Smooth muscle cell (in vitro differentiated cells): ENCODE results near the gene VSTM5. TPM values are rescaled to one million over a fixed set of nuclear protein-coding genes. Genes with fewer than 3 reads are reported as not detected.

Experiments used
- DNase-seq: peaks from one replicate; lab custom pipeline; 2025; ENCODE audit not compliant: unreplicated experiment; lab: John Stamatoyannopoulos, UW
- H2AFZ ChIP-seq: fragments of 200-600 bp; sonication (generic); 2 replicates; pipeline ENCODE4 v1.6.0; 2016; ENCODE audit warnings: antibody characterized with exemption, low read depth, mild to moderate bottlenecking
- H3F3A ChIP-seq: fragments of 200-600 bp; sonication (generic); 2 replicates; pipeline ENCODE4 v1.6.0; 2017; ENCODE audit warnings: antibody characterized with exemption, low read depth
- H3K27ac ChIP-seq: fragments of 200-600 bp; sonication (generic); 2 replicates; pipeline ENCODE4 v1.5.1; 2016; ENCODE audit warnings: low read depth, mild to moderate bottlenecking
- H3K27me3 ChIP-seq: fragments of 200-600 bp; sonication (generic); 2 replicates; pipeline ENCODE4 v1.6.1; 2016; ENCODE audit warnings: low read depth, mild to moderate bottlenecking
- H3K36me3 ChIP-seq: fragments of 200-600 bp; sonication (generic); 2 replicates; pipeline ENCODE4 v1.5.1; 2016; ENCODE audit warnings: low read depth
- H3K4me1 ChIP-seq: fragments of 200-600 bp; sonication (generic); 2 replicates; pipeline ENCODE4 v1.5.1; 2016; ENCODE audit warnings: low read depth
- H3K4me2 ChIP-seq: fragments of 200-600 bp; sonication (generic); 2 replicates; pipeline ENCODE4 v1.6.0; 2016; ENCODE audit warnings: mild to moderate bottlenecking
- H3K4me3 ChIP-seq: fragments of 200-600 bp; sonication (generic); 2 replicates; pipeline ENCODE4 v1.5.1; 2016; ENCODE audit warnings: mild to moderate bottlenecking
- H3K79me2 ChIP-seq: fragments of 200-600 bp; sonication (generic); 2 replicates; pipeline ENCODE4 v1.6.0; 2016; ENCODE audit warnings: low read depth, mild to moderate bottlenecking
- H3K9ac ChIP-seq: fragments of 200-600 bp; sonication (generic); 2 replicates; pipeline ENCODE4 v1.6.0; 2016; ENCODE audit warnings: low read depth
- H3K9me3 ChIP-seq: fragments of 200-600 bp; sonication (generic); replicated peaks from 2 replicates; pipeline ENCODE4 v1.5.1; 2016; ENCODE audit warnings: low read depth
- H4K20me1 ChIP-seq: fragments of 200-600 bp; sonication (generic); 2 replicates; pipeline ENCODE4 v1.6.0; 2016; ENCODE audit warnings: low read depth
- CTCF ChIP-seq: fragments of 200-600 bp; sonication (generic); IDR thresholded peaks from 2 replicates; pipeline ENCODE4 v1.5.1; 2017; ENCODE audit warnings: borderline replicate concordance, mild to moderate bottlenecking, antibody characterized with exemption; ENCODE audit not compliant: insufficient read depth, poor library complexity, severe bottlenecking
- WGBS: methylation state at CpG from one replicate; pipeline ENCODE4 v1.1.7; 2016; ENCODE audit warnings: low lambda C conversion rate; 5-methylcytosine and 5-hydroxymethylcytosine counted together
- polyA plus RNA-seq: library from polyadenylated mRNA; unstranded; fragments of >200 nt; fragmentation: Nextera tagmentation; extraction: Ambion mirVana; gene quantifications from 2 replicates; pipeline ENCODE4 v1.2.1, GENCODE V29; 2016
- total RNA-seq: library from RNA; depleted of rRNA; stranded (reverse); fragments of >200 nt; gene quantifications from 2 replicates; pipeline ENCODE4 v1.2.3, GENCODE V29; 2014

The VSTM5 gene
- total and polyA plus RNA-seq, 2 experiments from 2014 or later, result 0.18 to 0.30 TPM

DNA sequence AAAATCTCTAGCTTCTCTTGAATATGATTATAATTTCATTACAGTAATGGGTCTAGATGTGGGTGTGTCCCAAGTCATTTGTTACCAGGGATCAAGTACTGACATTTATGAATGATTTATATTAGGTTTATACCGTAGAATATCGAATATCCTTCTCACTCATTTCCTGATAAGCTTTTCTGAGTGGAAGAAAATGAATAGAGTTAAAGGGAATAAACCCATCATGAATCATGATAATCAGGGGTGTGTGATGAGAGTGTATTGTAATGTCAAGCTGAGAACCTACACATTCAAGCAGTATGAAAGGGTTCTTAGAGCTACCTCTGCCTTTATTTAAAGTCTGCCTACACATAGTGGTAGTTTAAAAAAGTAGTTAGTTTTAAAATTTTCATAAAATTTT is 49.1 kb downstream of the VSTM5 start:
- peaks cover 28% of the 10 kb centered on the region for H3K79me2 ChIP-seq
- WGBS, result 97% methylated on average over 2 of the region's 2 CpGs
- no peaks in the 10 kb centered on the region for H3F3A ChIP-seq
- no peaks in the 10 kb centered on the region for H3K9me3 ChIP-seq
- H3K27me3 ChIP-seq, result no peaks in the 10 kb centered on the region
- DNase-seq, result no peak
- peaks cover 29% of the 10 kb centered on the region for H3K36me3 ChIP-seq
- H3K4me1 ChIP-seq, result no peaks in the 10 kb centered on the region
- no peak overlapping the region for H3K27ac ChIP-seq
- H2AFZ ChIP-seq, result no peak overlapping the region
- H3K4me2 ChIP-seq, result no peak overlapping the region
- H4K20me1 ChIP-seq, result peaks cover 58% of the 10 kb centered on the region
- no peak overlapping the region for H3K4me3 ChIP-seq
- TF ChIP-seq CTCF, result no peak
- no peak overlapping the region for H3K9ac ChIP-seq

DNA sequence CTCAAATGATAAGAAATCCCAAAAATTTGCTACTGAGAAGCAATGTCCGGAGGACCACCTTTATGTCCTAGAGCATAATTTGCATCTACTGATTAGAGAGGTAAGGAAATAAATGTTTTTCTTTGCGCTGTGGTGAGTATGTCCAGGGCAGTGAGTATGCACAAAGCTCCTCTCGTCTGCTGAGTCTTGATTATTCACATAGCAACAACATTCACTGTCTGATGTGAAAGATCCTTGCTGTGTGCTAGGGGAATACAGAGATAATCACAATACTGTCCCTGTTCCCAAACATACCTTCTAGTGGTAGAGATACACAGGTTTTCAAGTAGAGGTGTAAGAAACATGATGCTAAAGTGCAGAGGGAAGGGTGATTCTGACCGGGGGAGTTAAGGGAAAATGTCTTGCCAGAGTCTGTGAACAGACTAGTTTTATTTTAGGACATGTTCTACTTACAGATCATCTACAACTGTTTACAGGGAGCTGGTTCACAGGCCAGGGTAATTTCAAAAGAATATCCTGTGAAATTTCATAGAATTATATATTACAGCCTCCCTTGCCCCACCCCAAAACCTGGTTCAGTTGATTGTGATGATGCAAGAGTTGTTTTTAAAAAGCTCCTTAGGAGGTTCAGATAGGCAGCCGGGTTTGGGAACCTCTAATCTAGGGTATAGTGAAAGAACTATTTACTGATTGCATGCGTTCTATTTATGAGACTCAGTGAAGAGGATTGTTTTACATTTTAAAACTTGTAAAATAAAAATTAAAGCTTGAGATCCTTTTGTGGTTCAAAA is 53.8 kb downstream of the VSTM5 start:
- peaks cover 40% of the 10 kb centered on the region for H3K36me3 ChIP-seq

DNA sequence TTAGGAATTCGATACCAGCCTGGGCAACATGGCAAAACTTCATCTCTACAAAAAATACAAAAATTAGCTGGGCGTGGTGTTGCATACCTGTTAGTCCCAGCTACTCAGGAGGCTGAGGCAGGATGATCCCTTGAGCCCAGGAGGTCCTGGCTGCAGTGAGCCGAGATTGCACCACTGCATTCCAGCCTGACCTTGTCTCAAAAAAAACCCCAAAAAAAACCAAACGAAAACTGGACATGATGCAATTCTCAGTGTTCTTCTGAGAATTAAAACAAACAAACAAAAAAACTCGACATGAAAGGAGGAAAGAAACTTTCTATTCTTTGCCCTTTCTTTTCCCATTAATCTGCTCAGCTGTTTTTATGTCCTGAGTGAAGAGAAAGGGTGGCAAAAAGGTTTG is 58.9 kb downstream of the VSTM5 start:
- no peak overlapping the region for H3K4me2 ChIP-seq
- no peak for TF ChIP-seq CTCF
- no peak overlapping the region for H3K4me3 ChIP-seq
- H3K4me1 ChIP-seq, result peaks cover 6% of the 10 kb centered on the region
- peaks cover 43% of the 10 kb centered on the region for H3K36me3 ChIP-seq
- H3K79me2 ChIP-seq, result peaks cover 47% of the 10 kb centered on the region
- 94% methylated on average over 5 of the region's 5 CpGs for WGBS
- H4K20me1 ChIP-seq, result peaks cover 70% of the 10 kb centered on the region
- no peak overlapping the region for H3K9ac ChIP-seq
- H2AFZ ChIP-seq, result no peak overlapping the region
- H3K27me3 ChIP-seq, result no peaks in the 10 kb centered on the region
- H3K9me3 ChIP-seq, result no peaks in the 10 kb centered on the region
- no peaks in the 10 kb centered on the region for H3F3A ChIP-seq
- no peak overlapping the region for H3K27ac ChIP-seq
- no peak for DNase-seq

More for the DNA sequence above, 53.8 kb downstream of the VSTM5 start:
- Histone ChIP-seq H3K4me2 (no peak overlapping the region), H3K4me3 (no peak overlapping the region), H3K27ac (no peak overlapping the region), H3K79me2 (peaks cover 28% of the 10 kb centered on the region), H2AFZ (no peak overlapping the region), H3K27me3 (no peaks in the 10 kb centered on the region), H3K9me3 (no peaks in the 10 kb centered on the region), H3K4me1 (no peaks in the 10 kb centered on the region), H4K20me1 (peaks cover 46% of the 10 kb centered on the region), H3F3A (no peaks in the 10 kb centered on the region), H3K9ac (no peak overlapping the region)
- WGBS, result 97% methylated on average over 6 of the region's 6 CpGs
- no peak for TF ChIP-seq CTCF
- DNase-seq, result no peak

- Histone ChIP-seq H3K4me3 (peak overlapping the region; percentile 88), H2AFZ (peak overlapping the region; percentile 89), H3K4me1 (peaks cover 21% of the 10 kb centered on the region), H3K27me3 (no peaks in the 10 kb centered on the region), H3K9me3 (no peaks in the 10 kb centered on the region), H3K27ac (peak overlapping the region; percentile 92), H3K4me2 (peak overlapping the region; percentile 96), H3K9ac (peak overlapping the region; percentile 94), H3K36me3 (peaks cover 10% of the 10 kb centered on the region), H3K79me2 (peaks cover 55% of the 10 kb centered on the region), H3F3A (no peaks in the 10 kb centered on the region), H4K20me1 (peaks cover 53% of the 10 kb centered on the region)
- WGBS, result 2% methylated on average over 13 of the region's 13 CpGs
- TF ChIP-seq CTCF, result no peak
- no peak for DNase-seq
Measured at GRCh38 chr11:93784935-93785360, 65.5 kb downstream of the VSTM5 start.
